Chondrocyte (in vitro differentiated cells): Measurements from ENCODE around the gene FBN2. TPM values are rescaled to one million over a fixed set of nuclear protein-coding genes. Genes with fewer than 3 reads are reported as not detected.

ENCODE experiments used
- DNase-seq: peaks from one replicate; pipeline ENCODE4 v3.0.0; 2021; ENCODE audit warnings: mixed read lengths, low spot score
- H3K27ac Mint-ChIP-seq: one replicate; pipeline ENCODE4 v1.8.0; 2021; ENCODE audit warnings: mild to moderate bottlenecking, moderate library complexity, mixed read lengths; ENCODE audit not compliant: unreplicated experiment
- H3K27me3 Mint-ChIP-seq: 2 replicates; pipeline ENCODE4 v1.8.0; 2021; ENCODE audit warnings: low read depth, mixed read lengths
- H3K36me3 Mint-ChIP-seq: 2 replicates; pipeline ENCODE4 v1.8.0; 2021; ENCODE audit warnings: low read depth, mixed read lengths
- H3K4me1 Mint-ChIP-seq: 2 replicates; pipeline ENCODE4 v1.8.0; 2021; ENCODE audit warnings: low read depth, mild to moderate bottlenecking, mixed read lengths
- H3K4me3 Mint-ChIP-seq: one replicate; pipeline ENCODE4 v1.8.0; 2021; ENCODE audit warnings: mild to moderate bottlenecking, moderate library complexity, mixed read lengths; ENCODE audit not compliant: unreplicated experiment
- H3K9me3 Mint-ChIP-seq: 2 replicates; pipeline ENCODE4 v1.8.0; 2021; ENCODE audit warnings: low read depth, mixed read lengths
- CTCF ChIP-seq: fragments of 200-600 bp; sonication (generic); IDR thresholded peaks from 2 replicates; pipeline ENCODE4 v1.5.0; 2021; ENCODE audit warnings: antibody characterized with exemption, mild to moderate bottlenecking, moderate library complexity
- total RNA-seq: library from RNA; stranded (reverse); gene quantifications from 3 replicates; pipeline ENCODE4 v1.2.1, GENCODE V29; 2021

Gene FBN2
- total RNA-seq, 1 donor from 2014 or later: 311 TPM

DNA sequence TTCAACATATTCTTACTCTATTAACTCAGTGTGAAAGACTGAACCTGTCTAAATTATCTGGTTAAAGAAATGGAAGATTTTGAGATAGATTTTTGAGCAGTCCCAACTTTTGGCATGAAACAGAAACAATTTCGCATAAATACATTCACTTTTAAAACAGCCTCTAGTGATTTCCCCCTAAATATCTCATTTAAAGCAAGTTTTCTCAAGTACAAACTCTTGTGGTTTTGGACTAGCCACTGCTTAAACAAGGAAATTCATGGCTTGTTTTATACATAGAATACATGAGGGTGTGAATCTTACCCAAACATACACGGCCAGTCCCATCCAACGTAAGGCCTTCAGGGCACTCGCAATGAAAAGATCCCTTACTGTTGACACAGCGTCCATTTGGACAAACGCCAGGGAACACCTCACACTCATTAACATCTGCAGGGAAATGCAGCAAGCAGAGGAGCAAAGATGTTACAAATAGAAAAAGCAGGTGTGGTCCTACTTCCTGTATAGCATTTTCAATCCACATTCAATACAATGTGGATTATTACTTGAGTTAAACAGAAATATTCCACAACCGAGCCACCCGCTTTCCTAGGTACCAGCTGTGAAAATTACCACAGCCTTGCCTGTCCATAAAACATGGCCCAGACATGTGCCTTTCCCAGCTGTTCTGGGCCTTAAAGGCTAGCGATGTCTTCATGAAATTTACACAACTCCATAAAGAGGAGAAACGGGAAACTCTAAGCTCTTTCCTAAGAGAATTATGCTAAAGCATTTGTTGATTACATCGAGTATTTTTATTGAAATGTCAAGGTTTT is 188.8 kb downstream of the FBN2 start:
- Mint-ChIP-seq H3K9me3 (no peaks in the 10 kb centered on the region), H3K4me3 (no peak overlapping the region), H3K27ac (no peak overlapping the region), H3K27me3 (no peaks in the 10 kb centered on the region), H3K4me1 (peaks cover 20% of the 10 kb centered on the region), H3K36me3 (peaks cover 31% of the 10 kb centered on the region)
- DNase-seq: no peak
- no peak for TF ChIP-seq CTCF

DNA sequence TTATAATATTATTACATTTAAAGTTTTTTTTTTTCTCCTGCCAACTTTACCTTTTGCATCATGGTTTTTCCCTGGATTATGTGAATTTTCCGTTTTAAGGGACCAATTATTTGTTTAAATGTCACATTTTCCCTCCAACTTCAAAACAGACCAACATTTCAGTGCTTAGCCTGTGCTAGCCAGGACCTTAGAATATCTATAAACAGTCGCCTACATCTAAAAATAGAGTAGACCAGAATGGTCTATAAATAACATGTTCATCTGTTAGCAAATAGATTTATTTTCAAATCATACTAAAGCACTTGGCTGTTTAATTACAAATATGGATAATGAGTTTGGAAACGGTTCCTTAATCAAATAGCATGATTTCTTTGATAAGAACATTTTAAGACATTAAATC is 192.0 kb downstream of the FBN2 start:
- Mint-ChIP-seq H3K27me3 (no peaks in the 10 kb centered on the region), H3K9me3 (no peaks in the 10 kb centered on the region), H3K4me1 (peaks cover 15% of the 10 kb centered on the region), H3K27ac (no peak overlapping the region), H3K36me3 (peaks cover 45% of the 10 kb centered on the region), H3K4me3 (no peak overlapping the region)
- no peak for DNase-seq
- TF ChIP-seq CTCF: no peak

DNA sequence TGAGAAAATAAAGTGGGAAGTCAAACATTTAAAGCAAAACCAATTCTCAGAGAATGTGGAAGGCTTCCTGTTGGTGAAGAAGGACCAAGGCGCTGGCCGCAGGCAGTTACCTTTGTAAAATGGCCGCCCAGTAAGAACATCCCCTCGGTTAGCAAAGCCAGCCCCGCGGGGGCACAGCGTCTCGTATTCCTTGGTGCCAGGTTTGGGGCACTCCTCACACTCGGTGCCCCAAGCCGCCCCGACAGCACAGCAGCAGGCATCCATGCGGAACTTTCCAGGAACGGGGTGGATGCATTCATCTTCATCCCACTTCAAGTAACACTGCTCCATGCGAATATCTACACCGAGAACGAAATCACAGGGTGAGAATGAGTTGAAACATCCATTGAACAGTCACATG is 192.8 kb downstream of the FBN2 start:
- H3K9me3 Mint-ChIP-seq: no peaks in the 10 kb centered on the region
- H3K4me3 Mint-ChIP-seq: no peak overlapping the region
- DNase-seq: no peak
- H3K27ac Mint-ChIP-seq: no peak overlapping the region
- TF ChIP-seq CTCF: no peak
- H3K4me1 Mint-ChIP-seq: peaks cover 15% of the 10 kb centered on the region
- peaks cover 41% of the 10 kb centered on the region for H3K36me3 Mint-ChIP-seq
- no peaks in the 10 kb centered on the region for H3K27me3 Mint-ChIP-seq

- peak overlapping the region; percentile 18 for H3K27ac Mint-ChIP-seq
- no peaks in the 10 kb centered on the region for H3K27me3 Mint-ChIP-seq
- no peak for DNase-seq
- no peak for TF ChIP-seq CTCF
- H3K36me3 Mint-ChIP-seq: peaks cover 43% of the 10 kb centered on the region
- H3K9me3 Mint-ChIP-seq: no peaks in the 10 kb centered on the region
- peaks cover 8% of the 10 kb centered on the region for H3K4me1 Mint-ChIP-seq
- no peak overlapping the region for H3K4me3 Mint-ChIP-seq
These were observed 194.9 kb downstream of the FBN2 start for GRCh38 chr5:128343168-128343567.

GRCh38 chr5:128341056-128341455 is 197.0 kb downstream of the FBN2 start:
- H3K27ac Mint-ChIP-seq: peak overlapping the region; percentile 67
- no peak for DNase-seq
- H3K4me3 Mint-ChIP-seq: no peak overlapping the region
- TF ChIP-seq CTCF: no peak
- no peaks in the 10 kb centered on the region for H3K9me3 Mint-ChIP-seq
- no peaks in the 10 kb centered on the region for H3K27me3 Mint-ChIP-seq
- peaks cover 52% of the 10 kb centered on the region for H3K36me3 Mint-ChIP-seq
- H3K4me1 Mint-ChIP-seq: peaks cover 3% of the 10 kb centered on the region
